HUES6 (cell line): ENCODE measurements around the gene SYT17.
A peak's percentile ranks its signal among the peaks of the same experiment; 100 is the strongest.

Source experiments
- H3K27ac ChIP-seq: 2 replicates; pipeline ENCODE4 v1.7.0; 2013; ENCODE audit warnings: low read depth, mild to moderate bottlenecking, low read length, inconsistent platforms
- H3K27me3 ChIP-seq: 2 replicates; pipeline ENCODE4 v1.6.1; 2013; ENCODE audit warnings: low read length; ENCODE audit not compliant: control insufficient read depth, insufficient read depth
- H3K36me3 ChIP-seq: 2 replicates; pipeline ENCODE4 v1.6.1; 2013; ENCODE audit warnings: low read length; ENCODE audit not compliant: control insufficient read depth, insufficient read depth
- H3K4me1 ChIP-seq: 2 replicates; pipeline ENCODE4 v1.6.1; 2013; ENCODE audit warnings: low read length; ENCODE audit not compliant: control insufficient read depth, insufficient read depth
- H3K4me3 ChIP-seq: 2 replicates; pipeline ENCODE4 v1.5.1; 2013; ENCODE audit warnings: low read depth, low read length
- H3K9ac ChIP-seq: one replicate; pipeline ENCODE4 v1.6.1; 2013; ENCODE audit warnings: mild to moderate bottlenecking, low read length
- H3K9me3 ChIP-seq: 2 replicates; pipeline ENCODE4 v1.6.1; 2013; ENCODE audit warnings: low read depth, low read length; ENCODE audit not compliant: control insufficient read depth, insufficient read depth

The SYT17 gene

DNA sequence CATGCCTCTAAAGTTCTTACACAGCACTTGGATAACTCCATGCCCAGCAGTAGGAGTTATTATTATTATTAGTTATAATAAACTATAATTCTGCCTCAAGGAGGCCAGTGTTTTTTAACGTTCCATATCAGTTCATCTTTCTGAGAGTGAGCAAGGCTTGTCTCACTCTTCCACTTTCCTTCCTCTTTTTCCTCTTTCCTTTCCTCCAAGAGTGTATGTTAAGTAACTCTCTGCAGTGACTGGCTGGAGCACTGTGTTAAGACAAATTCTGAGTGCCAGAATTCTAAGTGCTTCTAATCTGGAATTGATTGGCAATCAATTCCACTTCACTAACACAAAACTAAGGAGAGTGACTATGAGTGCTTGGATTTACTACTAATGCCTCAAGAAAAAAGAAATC lies 133.9 kb downstream of the SYT17 start:
- Histone ChIP-seq H3K9me3 (no peaks in the 10 kb centered on the region), H3K4me1 (peaks cover 3% of the 10 kb centered on the region; the same call in 1 of the 2 replicates), H3K27ac (no peak overlapping the region), H3K27me3 (no peaks in the 10 kb centered on the region), H3K36me3 (no peaks in the 10 kb centered on the region), H3K4me3 (no peak overlapping the region), H3K9ac (no peak overlapping the region)

DNA sequence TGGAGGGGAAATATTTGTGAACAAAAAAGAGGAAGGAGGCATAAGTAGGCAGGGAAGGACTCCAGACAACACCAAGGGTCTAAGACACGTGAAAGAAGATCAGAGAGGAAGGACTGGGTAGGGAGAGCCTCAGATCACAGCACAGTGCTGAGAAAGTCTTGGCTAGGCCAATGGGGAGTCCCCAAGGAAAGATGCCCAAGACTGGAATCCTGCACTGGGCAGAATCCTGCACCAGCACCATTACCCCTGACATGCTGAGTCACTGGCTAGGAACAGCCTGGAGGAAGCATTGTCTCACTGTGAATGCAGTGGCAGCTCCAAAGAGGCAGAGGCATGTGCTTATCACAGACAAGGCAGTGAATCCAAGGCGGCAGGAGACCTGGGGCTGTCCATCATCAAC lies 136.7 kb downstream of the SYT17 start:
- no peak overlapping the region for H3K9ac ChIP-seq
- H3K9me3 ChIP-seq, result no peaks in the 10 kb centered on the region
- H3K27me3 ChIP-seq, result no peaks in the 10 kb centered on the region
- no peak overlapping the region for H3K4me3 ChIP-seq
- H3K27ac ChIP-seq, result no peak overlapping the region
- no peaks in the 10 kb centered on the region for H3K36me3 ChIP-seq
- H3K4me1 ChIP-seq, result peaks cover 3% of the 10 kb centered on the region; the same call in 1 of the 2 replicates

DNA sequence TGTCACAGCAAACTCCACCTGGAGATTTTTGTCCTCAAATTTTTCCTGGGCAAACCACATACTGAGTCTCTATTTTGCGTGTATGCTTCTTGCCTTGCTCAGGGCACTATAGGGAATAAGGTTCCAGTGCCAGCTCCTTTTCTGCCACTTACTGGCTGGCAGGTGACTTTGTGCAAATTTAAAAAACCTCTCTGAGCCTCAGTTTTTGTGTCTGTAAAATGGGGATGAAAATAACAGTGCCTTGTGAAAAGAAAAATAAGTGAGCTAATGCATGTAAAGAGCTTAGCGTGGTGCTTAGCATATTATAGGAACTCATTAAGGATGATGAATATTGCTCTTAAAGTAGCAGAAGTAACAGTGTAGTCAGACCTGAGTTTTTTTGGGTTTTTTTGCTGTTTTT lies 137.4 kb downstream of the SYT17 start:
- no peak overlapping the region for H3K27ac ChIP-seq
- H3K36me3 ChIP-seq, result no peaks in the 10 kb centered on the region
- no peaks in the 10 kb centered on the region for H3K27me3 ChIP-seq
- no peak overlapping the region for H3K9ac ChIP-seq
- H3K9me3 ChIP-seq, result no peaks in the 10 kb centered on the region
- no peak overlapping the region for H3K4me3 ChIP-seq
- peaks cover 3% of the 10 kb centered on the region; the same call in 1 of the 2 replicates for H3K4me1 ChIP-seq

DNA sequence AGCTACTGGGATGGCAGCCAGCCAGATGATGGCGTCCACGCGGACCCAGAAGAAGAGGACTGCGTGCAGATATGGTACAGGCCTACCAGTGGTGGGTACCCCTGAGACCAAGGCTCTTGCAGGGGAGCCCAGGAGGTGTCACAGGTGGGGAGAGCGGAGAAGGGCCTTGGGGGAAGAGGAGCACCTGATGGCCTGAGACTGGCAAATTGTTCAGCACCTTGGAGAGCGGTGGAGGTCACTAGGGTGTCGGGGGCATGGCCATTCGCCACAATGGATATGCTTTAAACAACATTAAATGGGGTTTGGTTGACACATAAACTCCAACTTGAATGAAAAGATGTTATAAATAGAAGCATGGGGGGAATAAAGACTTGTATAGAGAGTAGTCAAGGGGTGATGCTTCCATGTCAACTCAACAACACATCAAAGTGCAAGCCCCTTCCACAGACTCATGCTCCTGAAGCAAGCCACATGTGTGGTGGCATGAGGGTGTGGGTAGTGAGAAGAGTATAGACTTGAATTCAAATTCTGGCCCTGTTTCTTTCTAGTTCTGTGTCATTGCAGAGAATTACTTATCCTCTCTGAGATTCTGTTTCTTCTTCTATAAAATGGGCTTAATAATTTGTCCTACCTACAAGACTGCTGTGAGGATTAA lies 139.7 kb downstream of the SYT17 start:
- Histone ChIP-seq H3K36me3 (no peaks in the 10 kb centered on the region), H3K4me3 (no peak overlapping the region), H3K27me3 (no peaks in the 10 kb centered on the region)

DNA sequence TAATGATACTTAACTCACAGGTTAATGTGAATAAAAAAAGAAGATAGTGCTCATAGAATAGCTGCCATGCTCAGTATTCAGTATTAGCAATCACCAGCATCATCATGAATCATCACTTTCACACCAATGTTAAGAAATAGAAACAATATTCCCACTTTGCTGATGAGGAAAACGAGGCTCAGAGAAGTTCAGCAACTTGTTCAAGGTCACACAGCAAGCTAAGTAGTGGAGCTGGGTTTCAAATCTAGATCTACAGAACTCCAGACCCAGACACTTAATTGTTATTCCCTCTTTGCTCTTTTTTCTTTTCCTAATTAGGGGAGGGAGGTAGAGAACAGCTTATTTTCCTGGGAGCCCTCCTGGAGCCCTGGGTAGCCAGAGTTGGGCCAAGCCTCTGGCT lies 140.4 kb downstream of the SYT17 start:
- no peak overlapping the region for H3K9ac ChIP-seq
- peaks cover 3% of the 10 kb centered on the region; the same call in 1 of the 2 replicates for H3K4me1 ChIP-seq
- no peak overlapping the region for H3K4me3 ChIP-seq
- H3K9me3 ChIP-seq, result peaks cover 10% of the 10 kb centered on the region
- H3K27me3 ChIP-seq, result no peaks in the 10 kb centered on the region
- no peaks in the 10 kb centered on the region for H3K36me3 ChIP-seq
- H3K27ac ChIP-seq, result no peak overlapping the region

More for the DNA sequence above, 139.7 kb downstream of the SYT17 start:
- Histone ChIP-seq H3K9me3 (peaks cover 4% of the 10 kb centered on the region), H3K27ac (no peak overlapping the region), H3K9ac (no peak overlapping the region), H3K4me1 (peaks cover 3% of the 10 kb centered on the region; the same call in 1 of the 2 replicates)

DNA sequence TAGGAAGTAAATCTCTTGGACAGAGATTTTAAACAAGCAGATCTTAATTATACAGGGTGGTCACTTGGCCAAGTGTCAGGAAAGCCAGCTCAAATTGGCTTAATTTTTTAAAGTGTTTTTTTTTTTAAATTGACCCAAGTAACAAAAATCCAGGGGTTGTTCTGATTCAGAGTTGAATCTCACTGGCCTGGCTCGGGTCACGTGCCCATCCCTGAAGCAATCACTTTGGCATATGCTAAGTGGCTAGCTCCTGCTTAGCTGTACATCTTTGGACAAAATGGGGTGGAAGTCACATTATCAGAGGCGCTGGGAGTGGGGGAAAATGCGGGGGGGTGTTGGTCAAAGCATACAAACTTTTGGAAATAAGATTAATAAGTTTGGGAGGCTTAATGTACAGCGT lies 141.1 kb downstream of the SYT17 start:
- no peaks in the 10 kb centered on the region for H3K36me3 ChIP-seq
- H3K9me3 ChIP-seq, result peaks cover 10% of the 10 kb centered on the region
- H3K4me3 ChIP-seq, result no peak overlapping the region
- no peaks in the 10 kb centered on the region for H3K27me3 ChIP-seq
- no peak overlapping the region for H3K9ac ChIP-seq
- no peak overlapping the region for H3K27ac ChIP-seq
- H3K4me1 ChIP-seq, result peaks cover 3% of the 10 kb centered on the region; the same call in 1 of the 2 replicates

DNA sequence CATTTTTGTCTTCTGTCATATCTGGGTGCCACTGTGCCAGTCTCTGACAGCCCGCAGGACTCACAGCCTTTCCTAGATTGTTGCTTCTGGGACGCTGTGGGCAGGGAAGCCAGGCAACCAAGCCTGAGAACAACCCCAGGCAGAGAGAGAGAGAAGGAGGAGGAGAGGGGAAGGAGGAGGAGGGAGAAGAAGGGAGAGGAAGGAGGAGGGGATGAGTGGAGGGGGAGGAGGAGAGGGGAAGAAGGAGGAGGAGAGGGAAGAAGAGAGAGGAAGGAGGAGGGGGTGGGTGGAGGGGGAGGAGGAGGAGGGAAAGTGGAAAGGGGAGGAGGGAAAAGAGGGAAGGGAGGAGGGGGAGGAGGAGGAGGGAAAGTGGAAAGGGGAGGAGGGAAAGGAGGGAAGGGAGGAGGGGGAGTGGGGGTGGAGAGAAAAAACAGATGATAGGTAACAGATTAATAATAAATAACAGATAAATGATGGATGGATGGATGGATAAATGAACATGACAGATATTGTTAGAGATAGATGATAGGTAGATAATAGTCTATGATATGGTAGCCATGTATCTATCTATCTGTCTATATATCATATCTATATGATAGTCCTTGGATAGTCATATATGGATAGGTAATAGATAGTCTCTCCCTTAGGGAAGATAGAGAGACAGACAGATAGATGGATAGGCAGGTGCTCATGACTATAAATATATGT lies 146.8 kb downstream of the SYT17 start:
- Histone ChIP-seq H3K36me3 (no peaks in the 10 kb centered on the region), H3K27ac (no peak overlapping the region), H3K27me3 (no peaks in the 10 kb centered on the region), H3K9me3 (peaks cover 10% of the 10 kb centered on the region), H3K4me1 (peaks cover 17% of the 10 kb centered on the region), H3K4me3 (no peak overlapping the region), H3K9ac (no peak overlapping the region)

DNA sequence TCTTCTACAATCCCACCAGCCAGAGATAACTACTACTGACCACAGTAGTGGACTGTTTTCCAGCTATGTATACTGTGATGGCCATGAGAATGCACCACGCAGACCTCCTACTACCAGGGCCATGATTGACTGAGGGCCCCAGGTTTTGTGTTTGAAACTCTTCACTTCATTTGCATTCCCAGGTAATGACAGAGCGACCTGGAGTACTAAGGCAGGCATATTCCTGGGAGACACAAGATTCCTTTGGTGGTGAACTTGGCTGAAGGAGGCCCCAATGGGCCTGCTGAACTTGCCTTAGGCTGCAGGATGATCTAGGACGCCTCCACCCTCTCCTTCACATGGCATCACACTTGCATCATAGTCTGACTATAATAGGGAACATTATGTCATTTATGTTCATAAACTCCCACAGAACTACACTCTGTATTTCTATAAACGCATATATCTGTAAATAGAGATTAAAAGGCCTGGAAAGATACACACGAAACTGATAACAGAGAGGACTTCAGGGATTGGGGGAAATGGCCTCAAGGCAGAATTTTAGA lies 147.9 kb downstream of the SYT17 start:
- peaks cover 10% of the 10 kb centered on the region for H3K9me3 ChIP-seq
- H3K27me3 ChIP-seq, result no peaks in the 10 kb centered on the region
- no peak overlapping the region for H3K4me3 ChIP-seq
- no peak overlapping the region for H3K27ac ChIP-seq
- H3K36me3 ChIP-seq, result no peaks in the 10 kb centered on the region
- peaks cover 17% of the 10 kb centered on the region for H3K4me1 ChIP-seq
- H3K9ac ChIP-seq, result no peak overlapping the region

DNA sequence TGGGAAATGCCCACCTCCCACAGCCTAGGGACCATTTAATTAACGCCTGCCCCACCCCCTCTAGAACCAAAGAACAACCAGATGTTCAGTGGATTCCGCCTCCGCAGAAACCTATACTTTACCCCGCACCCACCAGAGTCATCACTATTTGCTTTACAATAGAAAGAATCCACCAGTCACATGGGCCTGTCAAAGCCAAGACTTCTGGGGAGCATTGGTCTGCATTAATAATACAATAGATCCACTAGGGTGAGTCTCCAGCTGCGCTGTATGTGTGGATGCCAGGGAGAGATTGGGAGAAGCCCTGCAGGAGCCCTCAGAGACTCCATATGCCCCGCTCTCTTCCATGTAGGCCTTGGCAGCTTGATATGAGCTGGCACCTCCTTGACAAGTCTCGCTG lies 148.8 kb downstream of the SYT17 start:
- no peaks in the 10 kb centered on the region for H3K27me3 ChIP-seq

More for the DNA sequence above, 148.8 kb downstream of the SYT17 start:
- Histone ChIP-seq H3K36me3 (no peaks in the 10 kb centered on the region), H3K9ac (no peak overlapping the region), H3K4me3 (0 out of 2 replicates have a peak overlapping the region, but pooled peaks have one; percentile 5), H3K9me3 (peaks cover 10% of the 10 kb centered on the region), H3K4me1 (peaks cover 17% of the 10 kb centered on the region), H3K27ac (no peak overlapping the region)
